ENCODE data around the gene C10orf95. TPM values are rescaled to one million over a fixed set of nuclear protein-coding genes. Genes with fewer than 3 reads are reported as not detected.

Gene C10orf95
- total RNA-seq, 1 experiment from 2014 or later = 0.82 TPM

DNA sequence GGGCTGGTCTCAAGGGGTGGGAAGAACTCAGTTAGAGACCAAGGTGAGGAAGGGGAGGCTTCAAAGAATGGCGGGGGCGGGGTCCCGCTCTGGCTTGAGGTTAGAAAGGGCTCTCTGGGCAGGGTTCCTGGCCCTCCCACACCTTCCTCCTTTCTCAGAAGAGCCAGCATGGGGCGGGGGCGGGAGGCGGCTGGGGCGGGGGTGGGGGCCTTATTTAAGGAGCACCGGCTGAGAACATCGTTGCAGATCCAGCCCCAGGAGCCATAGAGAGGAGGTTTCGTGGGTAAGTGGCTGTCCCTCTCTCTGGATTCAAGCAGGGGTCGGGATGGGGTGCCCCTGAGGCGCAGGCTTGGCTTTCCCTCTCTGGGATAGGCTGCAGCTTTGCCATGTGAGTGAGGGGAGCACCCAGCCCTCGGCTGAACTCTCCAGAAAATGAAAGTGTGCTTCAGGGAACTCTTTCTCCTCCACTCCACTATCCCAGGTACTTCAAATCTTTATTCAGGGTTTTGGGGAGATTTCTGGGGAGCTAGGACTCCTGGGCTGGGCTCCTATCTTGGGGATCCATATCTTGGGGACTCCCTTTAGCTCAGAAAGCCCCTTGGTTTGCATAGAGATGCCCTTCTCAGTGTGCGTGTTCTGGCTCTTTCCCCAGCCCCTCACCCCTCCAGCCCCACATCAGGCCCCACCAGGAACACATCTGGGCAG, 15.7 kb downstream of the C10orf95 start:
- no peaks in the 10 kb centered on the region for H3K9me3 Mint-ChIP-seq (ENCODE audit: unreplicated experiment)
- TSS peak; percentile 40 for BruUV-seq (replicated peaks)
- POLR2A ChIA-PET = interaction anchor here (0.9 kb wide), 1 partner anchor 15 kb away, joined by 5 read pairs; the partner anchor contains the start of gene C10orf95
- peak overlapping the region; percentile 61 for H3K27ac Mint-ChIP-seq (ENCODE audit: unreplicated experiment)
- no peaks in the 10 kb centered on the region for H3K36me3 Mint-ChIP-seq (ENCODE audit: insufficient read depth, unreplicated experiment)
- Histone ChIP-seq H3K36me3 (ENCODE audit: control insufficient read depth, insufficient read depth, low read length) (no peaks in the 10 kb centered on the region), H3K4me3 (ENCODE audit: low read depth, low read length) (peak overlapping the region; percentile 9), H3K4me1 (peaks cover 11% of the 10 kb centered on the region), H3K9me3 (no peaks in the 10 kb centered on the region), H3K27me3 (replicated peaks; ENCODE audit: control insufficient read depth, insufficient read depth, low read length) (no peaks in the 10 kb centered on the region)
- TF ChIP-seq, protein P1, sequence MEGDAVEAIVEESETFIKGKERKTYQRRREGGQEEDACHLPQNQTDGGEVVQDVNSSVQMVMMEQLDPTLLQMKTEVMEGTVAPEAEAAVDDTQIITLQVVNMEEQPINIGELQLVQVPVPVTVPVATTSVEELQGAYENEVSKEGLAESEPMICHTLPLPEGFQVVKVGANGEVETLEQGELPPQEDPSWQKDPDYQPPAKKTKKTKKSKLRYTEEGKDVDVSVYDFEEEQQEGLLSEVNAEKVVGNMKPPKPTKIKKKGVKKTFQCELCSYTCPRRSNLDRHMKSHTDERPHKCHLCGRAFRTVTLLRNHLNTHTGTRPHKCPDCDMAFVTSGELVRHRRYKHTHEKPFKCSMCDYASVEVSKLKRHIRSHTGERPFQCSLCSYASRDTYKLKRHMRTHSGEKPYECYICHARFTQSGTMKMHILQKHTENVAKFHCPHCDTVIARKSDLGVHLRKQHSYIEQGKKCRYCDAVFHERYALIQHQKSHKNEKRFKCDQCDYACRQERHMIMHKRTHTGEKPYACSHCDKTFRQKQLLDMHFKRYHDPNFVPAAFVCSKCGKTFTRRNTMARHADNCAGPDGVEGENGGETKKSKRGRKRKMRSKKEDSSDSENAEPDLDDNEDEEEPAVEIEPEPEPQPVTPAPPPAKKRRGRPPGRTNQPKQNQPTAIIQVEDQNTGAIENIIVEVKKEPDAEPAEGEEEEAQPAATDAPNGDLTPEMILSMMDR (IDR thresholded peaks at IDR 0.05; ENCODE audit: insufficient read depth in 1 of 2, low read depth in 1 of 2, low read length in 1 of 2, severe bottlenecking in 1 of 2, unreplicated experiment in 1 of 2) = no peak
- H3K4me1 Mint-ChIP-seq (ENCODE audit: low read depth, unreplicated experiment) = peaks cover 32% of the 10 kb centered on the region
- H3K27me3 Mint-ChIP-seq (ENCODE audit: insufficient read depth, unreplicated experiment) = no peaks in the 10 kb centered on the region
- intact Hi-C loops (cut with micrococcal nuclease; ENCODE audit: unreplicated experiment) = no loop called here
- peak overlapping the region; percentile 30 for H3K4me3 Mint-ChIP-seq (ENCODE audit: unreplicated experiment)
- CTCF ChIA-PET = interaction anchor here (0.6 to 1.1 kb wide), 3 partner anchors 14 to 23 kb away, joined by 3 to 6 read pairs (median 4); no protein-coding TSS in a partner anchor
- DNase-seq = no peak

DNA sequence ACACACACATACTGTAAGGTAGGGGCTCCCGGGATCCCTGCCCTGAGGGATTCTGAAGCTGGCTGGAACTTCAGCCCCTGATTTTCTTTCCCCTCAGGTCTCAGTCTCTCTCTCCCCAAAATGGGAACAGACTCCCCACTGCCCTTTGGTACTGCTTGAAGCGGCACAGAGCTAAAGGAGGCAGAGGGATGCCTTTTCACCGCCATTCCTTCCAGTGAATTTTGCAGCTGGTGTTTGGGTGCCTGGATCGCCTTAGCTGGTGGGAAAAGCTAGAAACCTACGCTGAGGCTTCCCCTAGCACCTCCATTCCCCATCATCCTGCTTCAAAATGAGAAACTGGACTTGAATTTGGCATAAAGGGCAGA, 16.2 kb downstream of the C10orf95 start:
- H3K4me3 ChIP-seq (ENCODE audit: low read depth, low read length) = no peak overlapping the region
- no peak for DNase-seq
- peak overlapping the region; percentile 61 for H3K27ac Mint-ChIP-seq (ENCODE audit: unreplicated experiment)
- H3K9me3 ChIP-seq = no peaks in the 10 kb centered on the region
- TF ChIP-seq, protein P1 (IDR thresholded peaks at IDR 0.05; ENCODE audit: insufficient read depth in 1 of 2, low read depth in 1 of 2, low read length in 1 of 2, severe bottlenecking in 1 of 2, unreplicated experiment in 1 of 2) = no peak
- H3K36me3 Mint-ChIP-seq (ENCODE audit: insufficient read depth, unreplicated experiment) = no peaks in the 10 kb centered on the region
- ChIA-PET CTCF (interaction anchor here (0.6 to 1.1 kb wide), 4 partner anchors 12 to 179 kb away, joined by 3 to 7 read pairs (median 4); no protein-coding TSS in a partner anchor), POLR2A (interaction anchor here (0.9 kb wide), 1 partner anchor 15 kb away, joined by 5 read pairs; the partner anchor contains the start of gene C10orf95)
- no peaks in the 10 kb centered on the region for H3K27me3 Mint-ChIP-seq (ENCODE audit: insufficient read depth, unreplicated experiment)
- H3K4me3 Mint-ChIP-seq (ENCODE audit: unreplicated experiment) = peak overlapping the region; percentile 30
- no peaks in the 10 kb centered on the region for H3K9me3 Mint-ChIP-seq (ENCODE audit: unreplicated experiment)
- BruUV-seq (replicated peaks) = no TSS peak
- no peaks in the 10 kb centered on the region for H3K27me3 ChIP-seq (replicated peaks; ENCODE audit: control insufficient read depth, insufficient read depth, low read length)
- peaks cover 11% of the 10 kb centered on the region for H3K4me1 ChIP-seq
- intact Hi-C loops (cut with micrococcal nuclease; ENCODE audit: unreplicated experiment) = no loop called here
- H3K4me1 Mint-ChIP-seq (ENCODE audit: low read depth, unreplicated experiment) = peaks cover 32% of the 10 kb centered on the region
- no peaks in the 10 kb centered on the region for H3K36me3 ChIP-seq (ENCODE audit: control insufficient read depth, insufficient read depth, low read length)

DNA sequence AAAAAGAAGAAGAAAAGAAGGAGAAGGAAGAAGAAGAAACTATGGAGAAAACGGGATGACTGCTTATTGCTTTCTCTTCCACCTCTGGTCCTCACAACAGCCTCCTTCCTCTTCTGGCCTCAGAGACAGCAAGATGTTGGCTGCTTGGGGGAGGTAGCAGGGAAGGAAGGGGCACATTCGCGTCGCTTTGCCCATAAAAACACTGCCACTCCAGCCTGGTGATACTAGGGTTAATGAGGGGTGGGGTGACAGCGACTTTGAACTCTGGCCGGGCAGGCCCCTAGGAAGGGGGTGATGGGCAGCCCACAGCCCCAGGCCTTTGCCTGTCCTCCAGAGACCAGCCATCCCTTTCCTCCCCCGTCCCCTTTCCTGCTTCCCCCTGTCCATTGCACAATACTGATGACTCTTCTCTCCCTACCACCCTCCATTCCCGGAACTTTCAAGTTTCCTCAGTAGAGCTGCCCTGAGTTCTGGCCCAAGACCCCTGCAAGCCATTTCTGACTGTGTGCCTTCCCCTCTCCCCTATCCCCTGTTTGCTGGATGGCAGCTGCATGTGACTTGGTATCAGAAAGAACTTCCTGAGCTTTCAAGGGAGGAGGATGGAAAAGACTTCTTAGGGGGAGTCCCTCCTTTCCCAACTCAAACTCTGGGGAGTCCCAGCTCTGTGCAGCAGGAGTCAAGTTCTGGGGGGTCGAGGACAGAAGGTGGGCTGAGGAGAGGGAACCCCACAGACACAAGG, 16.8 kb downstream of the C10orf95 start:
- H3K4me1 Mint-ChIP-seq (ENCODE audit: low read depth, unreplicated experiment) = peaks cover 32% of the 10 kb centered on the region
- CTCF ChIA-PET = interaction anchor here (0.6 to 1.1 kb wide), 4 partner anchors 11 to 180 kb away, joined by 3 to 7 read pairs (median 4); no protein-coding TSS in a partner anchor
- no peaks in the 10 kb centered on the region for H3K9me3 ChIP-seq
- no peaks in the 10 kb centered on the region for H3K27me3 Mint-ChIP-seq (ENCODE audit: insufficient read depth, unreplicated experiment)
- BruUV-seq (replicated peaks) = no TSS peak
- H3K4me3 ChIP-seq (ENCODE audit: low read depth, low read length) = no peak overlapping the region
- no peaks in the 10 kb centered on the region for H3K9me3 Mint-ChIP-seq (ENCODE audit: unreplicated experiment)
- H3K36me3 Mint-ChIP-seq (ENCODE audit: insufficient read depth, unreplicated experiment) = no peaks in the 10 kb centered on the region
- H3K27me3 ChIP-seq (replicated peaks; ENCODE audit: control insufficient read depth, insufficient read depth, low read length) = no peaks in the 10 kb centered on the region
- POLR2A ChIA-PET = interaction anchor here (0.9 kb wide), 1 partner anchor 16 kb away, joined by 5 read pairs; the partner anchor contains the start of gene C10orf95
- peak; percentile 73 to 76 for DNase-seq
- H3K4me3 Mint-ChIP-seq (ENCODE audit: unreplicated experiment) = peak overlapping the region; percentile 25
- H3K27ac Mint-ChIP-seq (ENCODE audit: unreplicated experiment) = peak overlapping the region; percentile 61
- intact Hi-C loops (cut with micrococcal nuclease; ENCODE audit: unreplicated experiment) = no loop called here
- no peaks in the 10 kb centered on the region for H3K36me3 ChIP-seq (ENCODE audit: control insufficient read depth, insufficient read depth, low read length)
- peaks cover 11% of the 10 kb centered on the region for H3K4me1 ChIP-seq
- TF ChIP-seq, protein P1 (IDR thresholded peaks at IDR 0.05; ENCODE audit: insufficient read depth in 1 of 2, low read depth in 1 of 2, low read length in 1 of 2, severe bottlenecking in 1 of 2, unreplicated experiment in 1 of 2) = no peak
